ENCODE measurements around the gene ST3GAL3.

ST3GAL3 gene

DNA sequence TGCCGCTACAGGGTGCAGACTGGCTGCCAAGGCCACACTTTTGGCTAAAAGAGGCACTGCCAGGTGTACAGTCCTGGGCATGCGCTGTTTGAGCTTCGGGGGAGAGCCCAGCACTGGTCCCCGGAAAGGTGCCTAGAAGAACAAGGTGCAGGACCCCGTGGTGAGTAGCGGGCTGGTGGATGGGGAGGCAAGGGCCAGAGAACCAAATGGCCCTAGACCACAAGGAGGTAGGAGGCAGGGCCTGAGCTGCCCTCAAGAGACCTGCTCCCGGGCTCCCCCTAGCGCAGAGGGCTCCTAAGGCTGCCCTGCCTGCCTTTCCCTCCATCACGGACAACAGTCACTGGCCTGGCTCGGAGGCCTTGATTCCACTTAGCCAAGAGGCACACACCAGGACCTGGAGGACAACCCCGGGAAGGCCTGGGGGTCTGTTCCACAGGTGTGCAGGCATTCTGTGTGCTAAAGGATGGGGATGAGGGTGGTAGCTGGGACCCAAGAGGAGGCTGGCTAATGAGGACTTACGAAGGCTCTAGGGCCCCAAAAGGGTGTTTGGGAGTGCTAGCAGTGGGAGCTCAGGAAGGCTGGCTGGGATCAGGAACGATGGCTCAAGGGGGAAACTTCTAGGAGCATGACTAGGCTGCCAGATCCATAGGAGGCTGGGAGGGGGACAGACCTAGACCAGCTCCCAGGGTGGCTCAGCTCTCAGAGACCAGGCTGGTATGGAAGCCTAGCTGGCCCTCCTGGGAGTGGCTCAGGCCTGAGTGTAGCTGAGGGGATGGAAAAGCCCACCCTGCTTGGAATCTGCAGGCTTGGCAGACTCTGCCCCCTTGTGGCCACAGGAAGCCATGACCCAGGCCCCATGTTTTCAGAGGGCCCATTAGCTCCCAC lies 227.0 kb downstream of the ST3GAL3 start (continued):
- peak; percentile 70 for TF ChIP-seq ZNF335 (tag by site-specific recombination; conservative IDR thresholded peaks at IDR 0.05)
- no peak for TF ChIP-seq ZNF777 (tag by site-specific recombination; IDR thresholded peaks at IDR 0.05; ENCODE audit: borderline replicate concordance)
- TF ChIP-seq, protein P1, sequence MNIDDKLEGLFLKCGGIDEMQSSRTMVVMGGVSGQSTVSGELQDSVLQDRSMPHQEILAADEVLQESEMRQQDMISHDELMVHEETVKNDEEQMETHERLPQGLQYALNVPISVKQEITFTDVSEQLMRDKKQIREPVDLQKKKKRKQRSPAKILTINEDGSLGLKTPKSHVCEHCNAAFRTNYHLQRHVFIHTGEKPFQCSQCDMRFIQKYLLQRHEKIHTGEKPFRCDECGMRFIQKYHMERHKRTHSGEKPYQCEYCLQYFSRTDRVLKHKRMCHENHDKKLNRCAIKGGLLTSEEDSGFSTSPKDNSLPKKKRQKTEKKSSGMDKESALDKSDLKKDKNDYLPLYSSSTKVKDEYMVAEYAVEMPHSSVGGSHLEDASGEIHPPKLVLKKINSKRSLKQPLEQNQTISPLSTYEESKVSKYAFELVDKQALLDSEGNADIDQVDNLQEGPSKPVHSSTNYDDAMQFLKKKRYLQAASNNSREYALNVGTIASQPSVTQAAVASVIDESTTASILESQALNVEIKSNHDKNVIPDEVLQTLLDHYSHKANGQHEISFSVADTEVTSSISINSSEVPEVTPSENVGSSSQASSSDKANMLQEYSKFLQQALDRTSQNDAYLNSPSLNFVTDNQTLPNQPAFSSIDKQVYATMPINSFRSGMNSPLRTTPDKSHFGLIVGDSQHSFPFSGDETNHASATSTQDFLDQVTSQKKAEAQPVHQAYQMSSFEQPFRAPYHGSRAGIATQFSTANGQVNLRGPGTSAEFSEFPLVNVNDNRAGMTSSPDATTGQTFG (tag by site-specific recombination; IDR thresholded peaks at IDR 0.05; ENCODE audit: borderline replicate concordance) = no peak; the same call in 1 of the 2 replicates
- no peak for TF ChIP-seq ZNF664 (tag by site-specific recombination; IDR thresholded peaks at IDR 0.05)
- no peak for TF ChIP-seq ZNF549 (tag by site-specific recombination; IDR thresholded peaks at IDR 0.05)
- TF ChIP-seq, protein P2, sequence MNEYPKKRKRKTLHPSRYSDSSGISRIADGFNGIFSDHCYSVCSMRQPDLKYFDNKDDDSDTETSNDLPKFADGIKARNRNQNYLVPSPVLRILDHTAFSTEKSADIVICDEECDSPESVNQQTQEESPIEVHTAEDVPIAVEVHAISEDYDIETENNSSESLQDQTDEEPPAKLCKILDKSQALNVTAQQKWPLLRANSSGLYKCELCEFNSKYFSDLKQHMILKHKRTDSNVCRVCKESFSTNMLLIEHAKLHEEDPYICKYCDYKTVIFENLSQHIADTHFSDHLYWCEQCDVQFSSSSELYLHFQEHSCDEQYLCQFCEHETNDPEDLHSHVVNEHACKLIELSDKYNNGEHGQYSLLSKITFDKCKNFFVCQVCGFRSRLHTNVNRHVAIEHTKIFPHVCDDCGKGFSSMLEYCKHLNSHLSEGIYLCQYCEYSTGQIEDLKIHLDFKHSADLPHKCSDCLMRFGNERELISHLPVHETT (tag by site-specific recombination; IDR thresholded peaks at IDR 0.05) = no peak
- TF ChIP-seq GLIS1 (tag by site-specific recombination; IDR thresholded peaks at IDR 0.05) = peak; percentile 8; the same call in 1 of the 2 replicates
- TF ChIP-seq, protein P3, sequence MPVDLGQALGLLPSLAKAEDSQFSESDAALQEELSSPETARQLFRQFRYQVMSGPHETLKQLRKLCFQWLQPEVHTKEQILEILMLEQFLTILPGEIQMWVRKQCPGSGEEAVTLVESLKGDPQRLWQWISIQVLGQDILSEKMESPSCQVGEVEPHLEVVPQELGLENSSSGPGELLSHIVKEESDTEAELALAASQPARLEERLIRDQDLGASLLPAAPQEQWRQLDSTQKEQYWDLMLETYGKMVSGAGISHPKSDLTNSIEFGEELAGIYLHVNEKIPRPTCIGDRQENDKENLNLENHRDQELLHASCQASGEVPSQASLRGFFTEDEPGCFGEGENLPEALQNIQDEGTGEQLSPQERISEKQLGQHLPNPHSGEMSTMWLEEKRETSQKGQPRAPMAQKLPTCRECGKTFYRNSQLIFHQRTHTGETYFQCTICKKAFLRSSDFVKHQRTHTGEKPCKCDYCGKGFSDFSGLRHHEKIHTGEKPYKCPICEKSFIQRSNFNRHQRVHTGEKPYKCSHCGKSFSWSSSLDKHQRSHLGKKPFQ (tag by site-specific recombination; IDR thresholded peaks at IDR 0.05) = no peak
- no peak for TF ChIP-seq ZNF354C (tag by site-specific recombination; IDR thresholded peaks at IDR 0.05; ENCODE audit: borderline replicate concordance, low read depth)
- 0 out of 2 replicates have a peak, but pooled peaks have one; percentile 11 for TF ChIP-seq ZBTB48 (tag by site-specific recombination; IDR thresholded peaks at IDR 0.05)
- TF ChIP-seq ZNF629 (tag by site-specific recombination; IDR thresholded peaks at IDR 0.05) = no peak
- TF ChIP-seq IKZF3 (tag by site-specific recombination; IDR thresholded peaks at IDR 0.05) = peak; percentile 63; the same call in 1 of the 2 replicates
- TF ChIP-seq ZNF548 (tag by site-specific recombination; IDR thresholded peaks at IDR 0.05) = no peak
- TF ChIP-seq, protein P4, sequence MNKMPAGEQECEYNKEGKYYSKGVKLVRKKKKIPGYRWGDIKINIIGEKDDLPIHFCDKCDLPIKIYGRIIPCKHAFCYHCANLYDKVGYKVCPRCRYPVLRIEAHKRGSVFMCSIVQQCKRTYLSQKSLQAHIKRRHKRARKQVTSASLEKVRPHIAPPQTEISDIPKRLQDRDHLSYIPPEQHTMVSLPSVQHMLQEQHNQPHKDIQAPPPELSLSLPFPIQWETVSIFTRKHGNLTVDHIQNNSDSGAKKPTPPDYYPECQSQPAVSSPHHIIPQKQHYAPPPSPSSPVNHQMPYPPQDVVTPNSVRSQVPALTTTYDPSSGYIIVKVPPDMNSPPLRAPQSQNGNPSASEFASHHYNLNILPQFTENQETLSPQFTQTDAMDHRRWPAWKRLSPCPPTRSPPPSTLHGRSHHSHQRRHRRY (tag by site-specific recombination; IDR thresholded peaks at IDR 0.05) = no peak
- TF ChIP-seq RBAK (tag by site-specific recombination; IDR thresholded peaks at IDR 0.05) = no peak
- TF ChIP-seq, protein P5, sequence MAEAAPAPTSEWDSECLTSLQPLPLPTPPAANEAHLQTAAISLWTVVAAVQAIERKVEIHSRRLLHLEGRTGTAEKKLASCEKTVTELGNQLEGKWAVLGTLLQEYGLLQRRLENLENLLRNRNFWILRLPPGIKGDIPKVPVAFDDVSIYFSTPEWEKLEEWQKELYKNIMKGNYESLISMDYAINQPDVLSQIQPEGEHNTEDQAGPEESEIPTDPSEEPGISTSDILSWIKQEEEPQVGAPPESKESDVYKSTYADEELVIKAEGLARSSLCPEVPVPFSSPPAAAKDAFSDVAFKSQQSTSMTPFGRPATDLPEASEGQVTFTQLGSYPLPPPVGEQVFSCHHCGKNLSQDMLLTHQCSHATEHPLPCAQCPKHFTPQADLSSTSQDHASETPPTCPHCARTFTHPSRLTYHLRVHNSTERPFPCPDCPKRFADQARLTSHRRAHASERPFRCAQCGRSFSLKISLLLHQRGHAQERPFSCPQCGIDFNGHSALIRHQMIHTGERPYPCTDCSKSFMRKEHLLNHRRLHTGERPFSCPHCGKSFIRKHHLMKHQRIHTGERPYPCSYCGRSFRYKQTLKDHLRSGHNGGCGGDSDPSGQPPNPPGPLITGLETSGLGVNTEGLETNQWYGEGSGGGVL (tag by site-specific recombination; IDR thresholded peaks at IDR 0.05) = no peak
- no peak for TF ChIP-seq ZNF114 (tag by site-specific recombination; IDR thresholded peaks at IDR 0.05)
- TF ChIP-seq MYNN (tag by site-specific recombination; IDR thresholded peaks at IDR 0.05; ENCODE audit: borderline replicate concordance) = no peak
- peak; percentile 63 for TF ChIP-seq ZNF341 (tag by site-specific recombination; IDR thresholded peaks at IDR 0.05; ENCODE audit: low read depth)
- TF ChIP-seq, protein P6, sequence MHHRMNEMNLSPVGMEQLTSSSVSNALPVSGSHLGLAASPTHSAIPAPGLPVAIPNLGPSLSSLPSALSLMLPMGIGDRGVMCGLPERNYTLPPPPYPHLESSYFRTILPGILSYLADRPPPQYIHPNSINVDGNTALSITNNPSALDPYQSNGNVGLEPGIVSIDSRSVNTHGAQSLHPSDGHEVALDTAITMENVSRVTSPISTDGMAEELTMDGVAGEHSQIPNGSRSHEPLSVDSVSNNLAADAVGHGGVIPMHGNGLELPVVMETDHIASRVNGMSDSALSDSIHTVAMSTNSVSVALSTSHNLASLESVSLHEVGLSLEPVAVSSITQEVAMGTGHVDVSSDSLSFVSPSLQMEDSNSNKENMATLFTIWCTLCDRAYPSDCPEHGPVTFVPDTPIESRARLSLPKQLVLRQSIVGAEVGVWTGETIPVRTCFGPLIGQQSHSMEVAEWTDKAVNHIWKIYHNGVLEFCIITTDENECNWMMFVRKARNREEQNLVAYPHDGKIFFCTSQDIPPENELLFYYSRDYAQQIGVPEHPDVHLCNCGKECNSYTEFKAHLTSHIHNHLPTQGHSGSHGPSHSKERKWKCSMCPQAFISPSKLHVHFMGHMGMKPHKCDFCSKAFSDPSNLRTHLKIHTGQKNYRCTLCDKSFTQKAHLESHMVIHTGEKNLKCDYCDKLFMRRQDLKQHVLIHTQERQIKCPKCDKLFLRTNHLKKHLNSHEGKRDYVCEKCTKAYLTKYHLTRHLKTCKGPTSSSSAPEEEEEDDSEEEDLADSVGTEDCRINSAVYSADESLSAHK (tag by site-specific recombination; IDR thresholded peaks at IDR 0.05) = no peak
- no peak for TF ChIP-seq ZNF292 (tag by site-specific recombination; IDR thresholded peaks at IDR 0.05; ENCODE audit: borderline replicate concordance, low read depth)
- peak; percentile 72 for TF ChIP-seq ZNF2 (tag by site-specific recombination; IDR thresholded peaks at IDR 0.05)
- TF ChIP-seq, protein P7, sequence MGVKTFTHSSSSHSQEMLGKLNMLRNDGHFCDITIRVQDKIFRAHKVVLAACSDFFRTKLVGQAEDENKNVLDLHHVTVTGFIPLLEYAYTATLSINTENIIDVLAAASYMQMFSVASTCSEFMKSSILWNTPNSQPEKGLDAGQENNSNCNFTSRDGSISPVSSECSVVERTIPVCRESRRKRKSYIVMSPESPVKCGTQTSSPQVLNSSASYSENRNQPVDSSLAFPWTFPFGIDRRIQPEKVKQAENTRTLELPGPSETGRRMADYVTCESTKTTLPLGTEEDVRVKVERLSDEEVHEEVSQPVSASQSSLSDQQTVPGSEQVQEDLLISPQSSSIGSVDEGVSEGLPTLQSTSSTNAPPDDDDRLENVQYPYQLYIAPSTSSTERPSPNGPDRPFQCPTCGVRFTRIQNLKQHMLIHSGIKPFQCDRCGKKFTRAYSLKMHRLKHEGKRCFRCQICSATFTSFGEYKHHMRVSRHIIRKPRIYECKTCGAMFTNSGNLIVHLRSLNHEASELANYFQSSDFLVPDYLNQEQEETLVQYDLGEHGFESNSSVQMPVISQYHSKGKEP (tag by site-specific recombination; IDR thresholded peaks at IDR 0.05) = no peak
- TF ChIP-seq ZNF302 (tag by site-specific recombination; IDR thresholded peaks at IDR 0.05; ENCODE audit: low read depth) = no peak
- no peak for TF ChIP-seq ZNF214 (tag by site-specific recombination; IDR thresholded peaks at IDR 0.05; ENCODE audit: borderline replicate concordance)
- TF ChIP-seq ZFP69B (tag by site-specific recombination; IDR thresholded peaks at IDR 0.05) = no peak
